Stimulated activated CD4-positive, alpha-beta T cell treated with anti-CD3 and anti-CD28 coated beads, TNF-alpha, amount 100 ng/mL, for 1 hour (primary cell): ENCODE results near the gene TCN1.

ENCODE experiments used
- DNase-seq, 3 donors: peaks; one replicate each; pipeline ENCODE4 v3.0.0-alpha.2; 2020; ENCODE audit warnings: low read depth in 3 of 3, low spot score in 1 of 3

TCN1 gene

GRCh38 chr11:59810189-59810910 is 55.9 kb downstream of the TCN1 start, which contains the start of gene MRPL16:
MRPL16 (minus strand) TSS chr11:59810778; CDS start chr11:59810658, 120 bp downstream.
- peak; percentile 76 to 81 (median 80) for DNase-seq

- no peak for DNase-seq
These were observed 59.2 kb downstream of the TCN1 start for GRCh38 chr11:59807047-59807610.

GRCh38 chr11:59804061-59804460 is 62.2 kb downstream of the TCN1 start:
- no peak for DNase-seq
